MM.1S (cell line): ENCODE results near the gene EXOC4.
A peak's percentile ranks its signal among the peaks of the same experiment; 100 is the strongest.

ENCODE experiments used
- EZH2 ChIP-seq: fragments of 300-600 bp; sonication (generic); optimal IDR thresholded peaks from 2 replicates; pipeline ENCODE3; 2017; ENCODE audit warnings: low read depth, mild to moderate bottlenecking, antibody characterized with exemption, low read length, mixed read lengths
- EZH2phosphoT487 ChIP-seq: fragments of 300-600 bp; sonication (generic); IDR thresholded peaks from 2 replicates; pipeline ENCODE4 v1.6.1; 2018; ENCODE audit warnings: antibody characterized with exemption, low read length
- TF ChIP-seq, protein P1 (sequence below): fragments of 300-600 bp; sonication (generic); IDR thresholded peaks from 2 replicates; pipeline ENCODE4 v1.5.1; 2016; ENCODE audit warnings: antibody characterized with exemption, low read length, mixed read lengths

DNA sequence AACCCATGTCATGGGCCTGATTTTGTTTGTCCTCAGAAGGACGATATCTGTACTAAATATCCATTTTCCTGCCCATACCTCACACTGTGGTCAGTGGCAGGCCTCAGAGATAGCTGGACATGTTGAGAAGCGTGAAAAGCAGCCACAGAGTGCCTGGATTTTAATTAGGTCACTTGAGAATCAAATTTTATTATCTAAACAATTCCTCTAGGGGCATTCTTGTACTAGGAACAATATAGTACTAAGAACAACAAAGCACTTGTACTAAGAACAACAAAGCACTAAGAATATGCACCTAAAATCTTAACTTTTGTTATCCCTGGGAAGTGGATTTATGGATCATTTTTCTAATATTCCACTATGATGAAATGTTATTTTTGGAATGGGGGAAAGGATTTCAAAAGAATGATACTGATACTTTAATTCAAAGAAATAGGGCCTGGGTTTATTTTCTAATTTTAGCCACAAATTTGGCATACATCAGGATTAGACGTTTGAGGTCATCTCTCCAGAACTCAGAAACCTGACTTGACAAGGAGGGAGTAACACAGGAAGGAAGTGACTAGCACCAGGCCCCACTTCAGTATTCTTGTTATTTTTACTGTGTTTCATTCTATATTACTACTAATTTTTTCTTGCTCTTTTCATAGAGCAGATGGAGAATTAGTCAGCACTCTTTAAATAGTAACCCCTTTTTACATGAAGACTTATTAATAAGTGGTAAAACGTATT lies 112.2 kb downstream of the EXOC4 start:
- TF ChIP-seq, protein P1, sequence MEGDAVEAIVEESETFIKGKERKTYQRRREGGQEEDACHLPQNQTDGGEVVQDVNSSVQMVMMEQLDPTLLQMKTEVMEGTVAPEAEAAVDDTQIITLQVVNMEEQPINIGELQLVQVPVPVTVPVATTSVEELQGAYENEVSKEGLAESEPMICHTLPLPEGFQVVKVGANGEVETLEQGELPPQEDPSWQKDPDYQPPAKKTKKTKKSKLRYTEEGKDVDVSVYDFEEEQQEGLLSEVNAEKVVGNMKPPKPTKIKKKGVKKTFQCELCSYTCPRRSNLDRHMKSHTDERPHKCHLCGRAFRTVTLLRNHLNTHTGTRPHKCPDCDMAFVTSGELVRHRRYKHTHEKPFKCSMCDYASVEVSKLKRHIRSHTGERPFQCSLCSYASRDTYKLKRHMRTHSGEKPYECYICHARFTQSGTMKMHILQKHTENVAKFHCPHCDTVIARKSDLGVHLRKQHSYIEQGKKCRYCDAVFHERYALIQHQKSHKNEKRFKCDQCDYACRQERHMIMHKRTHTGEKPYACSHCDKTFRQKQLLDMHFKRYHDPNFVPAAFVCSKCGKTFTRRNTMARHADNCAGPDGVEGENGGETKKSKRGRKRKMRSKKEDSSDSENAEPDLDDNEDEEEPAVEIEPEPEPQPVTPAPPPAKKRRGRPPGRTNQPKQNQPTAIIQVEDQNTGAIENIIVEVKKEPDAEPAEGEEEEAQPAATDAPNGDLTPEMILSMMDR, result peak; percentile 16; the same call in 1 of the 2 replicates
- no peak for TF ChIP-seq EZH2
- TF ChIP-seq EZH2phosphoT487, result no peak
